Epithelial cell of proximal tubule (primary cell): Measurements from ENCODE around the gene LPIN2. TPM values are rescaled to one million over a fixed set of nuclear protein-coding genes. Genes with fewer than 3 reads are reported as not detected.
"Not testable (repeated sequence)": the region's sequence is repeated elsewhere in the genome, so short reads cannot be mapped to it uniquely, and the experiment has no call there.

ENCODE experiments used
- DNase-seq: peaks from one replicate; pipeline ENCODE4 v3.0.0-alpha.2; 2011; ENCODE audit warnings: low read depth
- H3K4me3 ChIP-seq: 2 replicates; pipeline ENCODE4 v1.5.1; 2011; ENCODE audit warnings: low read depth, mild to moderate bottlenecking, low read length
- CTCF ChIP-seq: conservative IDR thresholded peaks from 2 replicates; pipeline ENCODE4 v1.5.1; 2012; ENCODE audit warnings: low read depth, mild to moderate bottlenecking, low read length
- total RNA-seq: library from RNA; depleted of rRNA; stranded (reverse); fragments of >200 nt; gene quantifications from 2 replicates; pipeline ENCODE4 v1.2.3, GENCODE V29; 2015

LPIN2 gene
- total RNA-seq, 1 donor from 2014 or later = 18.2 TPM

DNA sequence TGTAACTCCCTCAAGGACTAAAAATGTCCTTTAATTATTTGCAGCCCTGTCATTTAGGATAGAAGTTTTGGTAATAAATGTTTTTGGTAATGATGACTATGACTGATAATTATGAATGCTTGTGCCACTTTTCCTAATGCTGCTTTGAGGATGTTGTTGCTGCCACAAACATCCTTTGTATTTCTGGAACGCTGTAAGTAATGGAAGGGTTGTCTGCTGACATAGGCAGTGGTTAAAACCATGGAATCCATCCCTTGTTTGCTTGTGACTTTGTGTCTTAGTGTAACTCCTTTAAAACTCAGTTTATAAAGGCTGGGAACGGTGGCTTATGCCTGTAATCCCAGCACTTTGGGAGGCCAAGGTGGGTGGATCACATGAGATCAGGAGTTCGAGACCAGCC, 19.8 kb upstream of the LPIN2 start:
- no peak for TF ChIP-seq CTCF
- no peak overlapping the region for H3K4me3 ChIP-seq
- no peak for DNase-seq

DNA sequence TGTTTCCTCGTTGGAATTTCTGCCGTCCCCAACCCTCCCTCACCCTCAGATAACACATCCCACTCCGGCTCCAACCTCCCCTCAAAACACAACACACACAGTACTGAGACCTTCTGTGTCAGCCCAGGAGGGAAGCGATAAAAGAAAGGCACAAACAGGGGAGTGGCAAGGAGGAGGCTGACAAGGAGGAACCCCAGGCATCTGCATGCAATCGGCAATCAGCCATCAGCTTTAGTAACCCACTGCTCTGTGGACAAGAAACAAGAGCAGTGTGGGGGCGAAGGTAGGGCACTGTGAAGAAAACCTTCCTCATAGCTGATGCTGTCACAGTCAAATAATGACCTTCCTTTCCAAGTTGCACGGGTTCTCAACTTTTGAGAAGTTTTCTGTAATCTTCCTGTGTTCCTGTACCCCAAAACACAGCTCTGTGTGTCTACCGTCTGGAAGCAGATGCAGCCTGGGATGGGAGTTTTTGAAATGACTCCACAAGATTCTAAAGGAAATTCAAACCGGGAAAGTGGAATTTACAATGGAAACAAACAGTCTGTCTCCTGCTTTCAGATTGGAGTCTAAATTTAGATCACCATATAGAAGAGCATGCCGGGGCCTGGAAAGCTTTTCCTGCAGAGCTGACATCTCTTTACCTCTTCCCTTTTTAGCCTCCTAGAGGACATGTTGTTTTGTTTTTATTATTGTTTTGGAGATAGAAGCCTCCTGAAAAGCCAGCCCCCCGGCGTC, 16.4 kb upstream of the LPIN2 start:
- H3K4me3 ChIP-seq = no peak overlapping the region
- TF ChIP-seq CTCF = no peak
- no peak for DNase-seq

DNA sequence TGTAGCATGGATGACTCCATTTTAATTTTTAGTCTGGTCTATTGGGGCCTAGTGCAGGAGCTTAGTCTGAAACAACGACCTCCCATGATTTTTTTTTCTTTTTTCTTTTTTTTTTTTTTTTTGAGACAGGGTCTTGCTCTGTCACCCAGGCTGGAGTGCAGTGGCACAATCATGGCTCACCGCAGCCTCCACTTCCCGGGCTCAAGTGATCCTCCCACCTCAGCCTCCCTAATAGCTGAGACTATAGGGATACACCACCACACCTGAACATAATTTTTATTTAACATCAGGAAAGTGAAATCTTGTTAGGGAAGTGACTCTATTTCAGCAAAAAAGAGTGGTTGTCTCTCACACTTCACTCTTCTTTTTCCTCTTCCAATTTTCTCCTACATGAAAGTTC, 15.2 kb upstream of the LPIN2 start:
- not testable (repeated sequence) for DNase-seq, H3K4me3 ChIP-seq

- H3K4me3 ChIP-seq = no peak overlapping the region
- no peak for TF ChIP-seq CTCF
- no peak for DNase-seq
These were observed 14.5 kb upstream of the LPIN2 start for GRCh38 chr18:3027370-3027891.

DNA sequence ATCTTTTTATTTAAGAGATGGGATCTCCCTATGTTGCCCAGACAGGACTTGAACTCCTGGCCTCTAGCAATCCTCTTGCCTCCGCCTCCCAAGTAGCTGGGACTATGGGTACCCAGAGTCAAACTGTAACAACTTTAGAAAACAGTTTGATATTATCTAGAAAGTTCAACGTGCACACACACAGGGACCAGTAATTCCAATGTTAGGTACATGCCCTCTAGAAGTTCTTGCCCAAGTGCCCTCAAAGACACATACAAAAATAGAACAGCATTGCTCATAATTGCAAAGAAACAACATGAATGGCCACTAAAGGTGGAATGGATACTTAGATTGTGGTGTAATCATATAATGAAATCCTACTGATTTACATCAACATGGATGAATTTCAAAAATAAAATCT, 12.6 kb upstream of the LPIN2 start:
- H3K4me3 ChIP-seq = no peak overlapping the region
- no peak for DNase-seq
- no peak for TF ChIP-seq CTCF

DNA sequence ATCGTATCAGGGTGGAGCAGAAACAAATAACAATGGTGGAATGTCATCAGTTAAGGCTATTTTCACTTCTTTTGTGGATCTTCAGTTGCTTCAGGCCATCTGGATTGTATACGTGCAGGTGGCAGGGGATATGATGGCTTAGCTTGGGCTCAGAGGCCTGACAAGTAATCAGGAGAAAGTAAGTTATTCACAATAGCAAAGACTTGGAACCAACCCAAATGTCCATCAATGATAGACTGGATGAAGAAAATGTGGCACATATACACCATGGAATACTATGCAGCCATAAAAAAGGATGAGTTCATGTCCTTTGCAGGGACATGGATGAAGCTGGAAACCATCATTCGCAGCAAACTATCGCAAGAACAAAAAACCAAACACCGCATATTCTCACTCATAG, 10.7 kb upstream of the LPIN2 start:
- H3K4me3 ChIP-seq, DNase-seq: not testable (repeated sequence)

DNA sequence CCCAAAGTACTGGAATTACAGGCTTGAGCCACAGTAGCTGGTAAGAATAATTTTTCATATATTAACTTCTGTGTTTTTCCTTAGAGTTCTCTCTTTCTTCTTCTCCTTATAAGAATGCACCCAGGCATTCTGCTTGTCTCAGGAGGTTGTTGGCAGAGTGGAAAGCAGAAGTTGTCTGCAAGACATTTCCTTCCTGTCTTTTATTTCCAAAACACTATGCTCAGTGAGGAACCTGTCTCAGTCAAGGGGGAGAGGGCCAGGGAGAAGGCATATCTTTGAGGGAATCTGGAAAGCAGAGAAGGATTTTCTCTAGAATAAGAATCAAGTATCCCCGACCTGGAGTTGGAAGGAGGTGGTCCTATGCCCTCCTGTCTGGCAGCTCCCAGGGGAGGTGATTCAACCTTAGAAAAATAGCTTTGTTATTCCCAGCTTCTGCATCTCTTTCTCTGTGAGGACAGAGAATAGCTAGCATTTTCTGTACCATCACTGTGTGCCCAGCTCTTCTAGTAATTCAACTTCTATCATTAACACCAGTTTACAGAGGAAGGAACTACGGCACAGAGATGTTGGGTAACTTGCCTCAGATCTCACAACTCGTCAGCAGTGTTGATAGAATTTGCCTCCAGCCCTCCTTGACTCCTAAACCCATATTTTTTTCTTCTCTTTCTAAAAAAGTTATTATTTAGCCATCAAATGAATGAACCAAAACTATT, 3.8 kb upstream of the LPIN2 start:
- no peak for DNase-seq
- no peak overlapping the region for H3K4me3 ChIP-seq
- TF ChIP-seq CTCF = no peak

DNA sequence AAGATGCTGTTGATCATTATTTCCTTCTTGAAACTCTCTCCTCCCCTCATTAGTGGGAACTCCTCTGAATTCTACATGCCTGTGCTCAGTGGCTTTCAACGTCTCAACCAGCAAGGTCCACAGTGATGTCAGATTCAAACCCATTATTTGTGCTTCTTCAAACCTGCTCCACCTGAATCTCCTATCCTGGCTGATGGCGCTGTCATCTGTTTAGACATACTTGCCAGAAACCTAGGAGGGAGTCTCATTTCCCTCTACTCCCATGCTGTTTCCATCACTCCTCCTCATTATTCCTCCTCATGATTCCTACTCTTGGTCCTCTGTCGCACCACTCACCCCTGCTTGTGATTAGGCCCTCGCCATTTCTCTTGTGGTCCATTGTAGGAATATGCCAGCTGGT, 2.9 kb upstream of the LPIN2 start:
- DNase-seq = no peak
- no peak for TF ChIP-seq CTCF
- H3K4me3 ChIP-seq = no peak overlapping the region
